ENCODE results near the gene VNN1.

The VNN1 gene, protein sequence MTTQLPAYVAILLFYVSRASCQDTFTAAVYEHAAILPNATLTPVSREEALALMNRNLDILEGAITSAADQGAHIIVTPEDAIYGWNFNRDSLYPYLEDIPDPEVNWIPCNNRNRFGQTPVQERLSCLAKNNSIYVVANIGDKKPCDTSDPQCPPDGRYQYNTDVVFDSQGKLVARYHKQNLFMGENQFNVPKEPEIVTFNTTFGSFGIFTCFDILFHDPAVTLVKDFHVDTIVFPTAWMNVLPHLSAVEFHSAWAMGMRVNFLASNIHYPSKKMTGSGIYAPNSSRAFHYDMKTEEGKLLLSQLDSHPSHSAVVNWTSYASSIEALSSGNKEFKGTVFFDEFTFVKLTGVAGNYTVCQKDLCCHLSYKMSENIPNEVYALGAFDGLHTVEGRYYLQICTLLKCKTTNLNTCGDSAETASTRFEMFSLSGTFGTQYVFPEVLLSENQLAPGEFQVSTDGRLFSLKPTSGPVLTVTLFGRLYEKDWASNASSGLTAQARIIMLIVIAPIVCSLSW

GRCh38 chr6:132713352-132714134 is at the start of gene VNN1:
Gene VNN1 (minus strand): TSS chr6:132714055. CDS start chr6:132714035, 20 bp downstream.
- DNase-seq (ENCODE audit: low read depth in 2 of 2, low spot score in 1 of 2): no peak

DNA sequence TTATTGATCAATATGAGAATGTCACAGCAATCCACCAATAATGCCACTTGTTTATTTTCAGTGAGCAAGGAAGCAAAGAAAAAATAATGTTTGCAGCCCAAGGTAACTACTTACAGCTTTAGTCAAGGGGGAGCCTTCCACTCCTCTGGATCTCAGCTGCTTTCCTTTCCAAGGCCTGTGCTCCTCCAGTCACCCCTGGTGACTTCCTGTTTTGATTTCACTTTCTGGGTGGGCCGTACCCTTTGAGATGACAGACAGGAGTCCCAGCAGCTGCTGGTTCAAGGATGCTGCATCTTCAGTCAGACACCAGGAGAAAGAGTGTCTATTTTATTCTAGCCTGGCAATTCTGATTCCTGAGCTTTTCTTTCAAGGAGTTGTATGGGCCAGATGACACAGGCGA is 49.4 kb upstream of the VNN1 start:
- DNase-seq (ENCODE audit: low read depth in 2 of 2, low spot score in 1 of 2): peak in 1 of 2 donors; percentile 16

GRCh38 chr6:132760256-132760655 is 46.4 kb upstream of the VNN1 start:
- DNase-seq (ENCODE audit: low read depth in 2 of 2, low spot score in 1 of 2): no peak

- no peak for DNase-seq (ENCODE audit: low read depth in 2 of 2, low spot score in 1 of 2)
Observed at GRCh38 chr6:132758689-132759088, 44.8 kb upstream of the VNN1 start.

DNA sequence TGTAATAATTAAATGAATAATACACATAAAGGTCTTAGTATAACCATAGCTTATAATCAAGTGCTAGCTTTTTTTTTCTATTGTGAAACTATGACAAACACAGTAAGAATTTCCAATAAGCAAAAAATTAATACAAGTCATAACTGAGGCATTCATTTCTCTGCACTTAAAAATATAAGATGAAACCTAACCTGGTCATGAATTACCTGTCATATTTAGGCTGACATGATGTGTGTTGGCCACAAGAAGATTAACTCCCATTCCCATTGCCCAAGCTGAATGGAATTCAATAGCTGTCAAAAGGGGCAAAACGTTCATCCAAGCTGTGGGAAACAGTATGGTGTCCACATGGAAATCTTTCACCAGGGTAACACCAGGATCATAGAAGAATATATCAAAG is 38.4 kb upstream of the VNN1 start:
- DNase-seq (ENCODE audit: low read depth in 2 of 2, low spot score in 1 of 2): no peak

DNA sequence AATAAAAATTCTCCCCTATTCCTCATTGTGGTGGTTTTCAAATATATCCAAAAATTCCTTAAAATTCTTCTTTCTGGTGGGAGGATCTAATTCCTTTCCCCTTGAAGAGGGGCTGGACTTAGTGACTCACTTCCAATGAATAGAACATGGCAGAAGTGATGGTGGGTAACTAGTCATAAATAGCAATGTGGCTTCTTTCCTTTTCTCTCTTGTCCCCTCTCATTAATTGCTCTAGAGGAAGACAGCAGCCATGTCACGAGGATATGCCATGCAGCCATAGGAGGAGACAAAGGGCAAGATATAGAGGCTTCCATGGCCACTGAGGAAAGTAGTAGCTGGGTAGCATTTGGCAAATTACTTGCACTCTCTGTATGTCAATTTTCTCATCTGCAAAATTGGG is 38.0 kb upstream of the VNN1 start:
- DNase-seq (ENCODE audit: low read depth in 2 of 2, low spot score in 1 of 2): no peak

DNA sequence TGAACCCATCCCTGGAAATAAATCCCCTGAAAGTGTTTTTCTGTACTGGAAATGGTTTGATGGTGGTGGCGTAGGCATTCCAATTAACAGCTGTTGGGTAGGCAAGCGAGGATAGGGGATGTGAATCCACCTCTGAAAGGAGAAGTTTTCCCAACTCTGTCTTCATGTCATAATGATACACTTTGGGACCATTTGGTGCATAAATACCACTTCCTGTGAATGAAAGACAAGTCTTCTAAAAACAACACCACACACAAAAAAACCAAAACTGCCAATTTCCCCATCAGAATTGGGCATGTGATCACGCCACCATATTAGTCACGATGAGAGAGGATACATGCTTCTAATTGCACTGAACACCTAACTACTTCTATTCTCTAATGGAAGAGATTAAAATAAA is 37.5 kb upstream of the VNN1 start:
- DNase-seq (ENCODE audit: low read depth in 2 of 2, low spot score in 1 of 2): no peak

- no peak for DNase-seq (ENCODE audit: low read depth in 2 of 2, low spot score in 1 of 2)
Observed at GRCh38 chr6:132750455-132751248, 36.8 kb upstream of the VNN1 start.

GRCh38 chr6:132749111-132749510 is 35.3 kb upstream of the VNN1 start:
- DNase-seq (ENCODE audit: low read depth in 2 of 2, low spot score in 1 of 2): no peak

DNA sequence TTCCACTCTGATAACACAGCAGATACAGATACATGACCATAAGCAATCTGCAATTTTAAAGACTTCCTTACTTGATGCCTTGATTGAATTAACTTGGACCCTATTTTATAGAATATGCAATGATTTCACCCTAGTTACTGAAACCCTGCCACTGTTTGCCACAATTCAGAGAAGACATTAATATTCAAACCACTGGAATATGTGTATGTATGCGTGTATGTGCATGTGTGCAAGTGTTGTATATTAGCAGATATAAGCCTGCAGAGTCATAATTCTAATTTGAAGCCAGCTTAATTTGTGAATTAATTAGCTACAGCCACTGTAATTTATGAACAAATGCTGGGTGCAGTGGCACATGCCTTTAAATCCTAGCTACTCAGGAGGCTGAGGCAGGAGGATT is 34.6 kb upstream of the VNN1 start:
- no peak for DNase-seq (ENCODE audit: low read depth in 2 of 2, low spot score in 1 of 2)

- DNase-seq (ENCODE audit: low read depth in 2 of 2, low spot score in 1 of 2): no peak
Observed at GRCh38 chr6:132746048-132746447, 32.2 kb upstream of the VNN1 start.

DNA sequence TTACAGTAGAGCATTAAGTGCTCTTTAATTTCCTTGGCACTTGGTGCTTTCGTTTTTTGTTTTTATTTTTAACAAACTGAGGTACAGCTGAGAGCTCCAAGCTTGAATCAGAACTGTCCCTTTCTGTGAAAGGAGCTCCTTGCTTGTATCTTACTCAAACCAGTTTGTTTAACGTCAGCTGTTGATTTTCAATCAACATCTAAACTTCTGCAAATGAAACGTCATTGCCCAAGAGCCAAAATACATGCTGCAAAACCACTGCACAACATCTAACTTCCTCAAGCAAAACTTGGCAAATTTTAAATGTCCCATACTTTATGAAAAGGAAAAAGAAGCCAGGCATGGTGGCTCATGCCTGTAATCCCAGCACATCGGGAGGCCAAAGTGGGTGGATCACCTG is 28.6 kb upstream of the VNN1 start:
- DNase-seq (ENCODE audit: low read depth in 2 of 2, low spot score in 1 of 2): no peak

DNA sequence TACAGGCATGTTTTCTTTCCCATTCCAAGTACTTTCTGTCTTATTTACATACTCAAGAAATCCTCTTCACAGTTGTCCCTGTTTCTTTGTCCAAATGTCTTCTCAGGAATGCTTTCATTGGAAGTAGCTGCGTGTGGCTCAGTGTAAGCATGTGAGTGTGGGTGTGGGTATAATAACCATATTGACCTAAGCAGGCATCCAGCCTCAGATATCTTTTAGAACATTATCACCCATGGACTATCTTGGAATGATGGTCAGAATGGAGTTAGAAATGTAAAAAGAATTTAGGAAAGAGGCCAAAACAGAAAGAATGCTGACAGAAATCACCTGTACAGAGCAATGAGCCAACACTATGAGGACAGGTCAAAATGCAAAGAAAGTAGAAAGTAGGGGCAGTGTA is 27.4 kb upstream of the VNN1 start:
- DNase-seq (ENCODE audit: low read depth in 2 of 2, low spot score in 1 of 2): no peak

DNA sequence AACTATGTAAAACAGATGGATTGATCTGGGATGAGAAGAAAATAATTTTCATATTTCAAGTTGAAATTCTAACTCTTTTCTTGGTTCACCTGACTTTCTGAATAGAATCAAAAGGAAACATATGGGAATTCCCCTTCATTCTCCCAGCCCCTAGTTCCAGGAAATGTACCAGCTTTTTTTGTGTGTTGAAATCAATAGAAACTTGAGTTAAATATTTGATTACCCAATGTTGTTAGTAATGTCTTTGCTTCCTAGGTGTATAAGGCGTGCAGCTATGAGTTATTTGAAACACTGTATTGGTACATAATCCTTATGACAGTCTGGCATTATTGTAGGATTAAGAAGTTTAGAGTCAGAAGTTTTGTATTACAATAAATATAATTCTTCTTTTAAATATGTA is 22.4 kb upstream of the VNN1 start:
- no peak for DNase-seq (ENCODE audit: low read depth in 2 of 2, low spot score in 1 of 2)

- DNase-seq (ENCODE audit: low read depth in 2 of 2, low spot score in 1 of 2): no peak
Observed at GRCh38 chr6:132734694-132735236, 20.9 kb upstream of the VNN1 start.

GRCh38 chr6:132733814-132734213 is 20.0 kb upstream of the VNN1 start:
- DNase-seq (ENCODE audit: low read depth in 2 of 2, low spot score in 1 of 2): no peak

DNA sequence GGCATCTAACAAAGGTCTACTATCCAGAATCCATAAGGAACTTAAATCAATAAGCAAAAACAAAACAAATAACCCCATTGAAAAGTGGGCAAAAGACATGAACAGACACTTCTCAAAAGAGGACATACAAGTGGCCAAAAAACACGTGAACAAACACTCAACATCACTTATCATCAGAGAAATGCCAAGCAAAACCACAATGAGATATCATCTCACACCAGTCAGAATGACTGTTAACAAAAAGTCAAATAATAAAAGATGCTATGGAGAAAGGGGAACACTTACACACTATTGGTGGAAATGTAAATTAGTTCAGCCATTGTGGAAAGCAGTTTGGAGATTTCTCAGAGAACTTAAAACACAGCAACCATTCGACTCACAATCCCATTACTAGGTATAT is 19.4 kb upstream of the VNN1 start:
- no peak for DNase-seq (ENCODE audit: low read depth in 2 of 2, low spot score in 1 of 2)

GRCh38 chr6:132731086-132731485 is 17.2 kb upstream of the VNN1 start:
- no peak for DNase-seq (ENCODE audit: low read depth in 2 of 2, low spot score in 1 of 2)

GRCh38 chr6:132730560-132730959 is 16.7 kb upstream of the VNN1 start:
- no peak for DNase-seq (ENCODE audit: low read depth in 2 of 2, low spot score in 1 of 2)

- no peak for DNase-seq (ENCODE audit: low read depth in 2 of 2, low spot score in 1 of 2)
Observed at GRCh38 chr6:132728616-132729015, 14.8 kb upstream of the VNN1 start.

DNA sequence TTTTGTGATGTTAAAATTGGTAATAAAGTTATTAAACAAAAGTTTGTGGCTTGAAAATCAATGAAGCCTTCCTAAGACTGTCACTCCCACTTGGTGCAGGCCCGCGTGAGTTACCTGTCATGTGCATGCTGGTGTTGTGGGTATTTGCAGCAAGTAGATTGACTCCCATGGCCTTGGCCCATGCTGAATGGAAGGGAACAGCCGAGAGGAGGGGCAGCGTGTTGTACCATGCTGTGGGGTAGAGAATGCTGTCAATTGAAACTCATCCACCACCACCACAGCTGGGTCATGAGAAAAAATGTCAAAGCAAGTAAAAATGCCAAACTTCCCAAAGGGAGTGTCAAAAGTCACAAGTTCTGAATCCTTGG is 12.7 kb upstream of the VNN1 start:
- no peak for DNase-seq (ENCODE audit: low read depth in 2 of 2, low spot score in 1 of 2)

All from stimulated activated CD8-positive, alpha-beta memory T cell treated with anti-CD3 and anti-CD28 coated beads, Interleukin-4, amount 100 ng/mL, for 4 hours (primary cell).